CD14-positive monocyte (primary cell): ENCODE data around the gene EPO. TPM values are rescaled to one million over a fixed set of nuclear protein-coding genes. Genes with fewer than 3 reads are reported as not detected.

Source experiments
- DNase-seq, 3 donors: peaks; one replicate each; pipeline ENCODE4 v3.0.0-alpha.2; 2011 to 2022
- H2AFZ ChIP-seq: 2 replicates; pipeline ENCODE4 v1.6.0; 2012; ENCODE audit warnings: mild to moderate bottlenecking, low read depth, low read length, inconsistent platforms; ENCODE audit not compliant: insufficient read depth, poor library complexity, severe bottlenecking
- H3K27ac ChIP-seq, 2 donors: 1 replicate in 1 of 2; 2 replicates in 1 of 2; pipeline ENCODE4 v1.5.1; 2012 to 2013; ENCODE audit warnings: low read length in 2 of 2, control low read depth in 1 of 2, inconsistent platforms in 1 of 2, low read depth in 1 of 2, mild to moderate bottlenecking in 1 of 2
- H3K27me3 ChIP-seq, 2 donors: one replicate each; pipeline versions ENCODE4 v1.6.0 to v1.6.1; 2011 to 2013; ENCODE audit warnings: low read length in 2 of 2; ENCODE audit not compliant: control insufficient read depth in 2 of 2, insufficient read depth in 2 of 2
- H3K36me3 ChIP-seq, 2 donors: replicated peaks in 1 of 2; 1 replicate in 1 of 2; 2 replicates in 1 of 2; pipeline versions ENCODE4 v1.5.1 to v1.6.1; 2012 to 2013; ENCODE audit warnings: low read length in 2 of 2, control low read depth in 1 of 2, inconsistent platforms in 1 of 2, mild to moderate bottlenecking in 1 of 2; ENCODE audit not compliant: insufficient read depth in 2 of 2, control insufficient read depth in 1 of 2
- H3K4me1 ChIP-seq, 2 donors: 1 replicate in 1 of 2; 2 replicates in 1 of 2; pipeline versions ENCODE4 v1.5.1 to v1.6.1; 2012 to 2013; ENCODE audit warnings: low read length in 2 of 2, control low read depth in 1 of 2, inconsistent platforms in 1 of 2, mild to moderate bottlenecking in 1 of 2, moderate library complexity in 1 of 2; ENCODE audit not compliant: insufficient read depth in 2 of 2, control insufficient read depth in 1 of 2
- H3K4me2 ChIP-seq: replicated peaks from 2 replicates; pipeline ENCODE3; 2012; ENCODE audit warnings: low read length, moderate library complexity, mild to moderate bottlenecking; ENCODE audit not compliant: poor library complexity, severe bottlenecking; ENCODE audit errors: extremely low read depth
- H3K4me3 ChIP-seq, 3 experiments: fragments of 200-600 bp in 1 of 3; sonication (generic) in 1 of 3; replicated peaks in 1 of 3; 1 replicate in 2 of 3; 2 replicates in 1 of 3; pipeline ENCODE4 v1.5.1; 2011 to 2013; ENCODE audit warnings: low read length in 3 of 3, mild to moderate bottlenecking in 3 of 3, control low read depth in 2 of 3, low read depth in 2 of 3, inconsistent platforms in 1 of 3, moderate library complexity in 1 of 3
- H3K79me2 ChIP-seq: 2 replicates; pipeline ENCODE4 v1.6.0; 2012; ENCODE audit warnings: mild to moderate bottlenecking, control low read depth, inconsistent platforms, low read length, moderate library complexity; ENCODE audit not compliant: insufficient read depth
- H3K9ac ChIP-seq: 2 replicates; pipeline ENCODE4 v1.6.0; 2017; ENCODE audit warnings: low read length, mild to moderate bottlenecking; ENCODE audit not compliant: insufficient read depth, poor library complexity, severe bottlenecking
- H3K9me3 ChIP-seq, 2 donors: replicated peaks in 1 of 2; 1 replicate in 1 of 2; 2 replicates in 1 of 2; pipeline versions ENCODE4 v1.5.1 to v1.6.1; 2012 to 2013; ENCODE audit warnings: low read length in 2 of 2, control low read depth in 1 of 2; ENCODE audit not compliant: control insufficient read depth in 1 of 2, insufficient read depth in 1 of 2
- H4K20me1 ChIP-seq: 2 replicates; pipeline ENCODE4 v1.6.0; 2012; ENCODE audit warnings: mild to moderate bottlenecking, low read length, control low read depth, moderate library complexity; ENCODE audit not compliant: insufficient read depth
- H3K27ac Mint-ChIP-seq, 7 donors: one replicate each; pipeline ENCODE4 v1.8.0; 2020; ENCODE audit warnings: mild to moderate bottlenecking in 7 of 7, mixed read lengths in 7 of 7, moderate library complexity in 6 of 7, inconsistent platforms in 2 of 7
- H3K27me3 Mint-ChIP-seq, 3 donors: one replicate each; pipeline ENCODE4 v1.8.0; 2021 to 2022; ENCODE audit warnings: low read depth in 3 of 3, mild to moderate bottlenecking in 3 of 3, mixed read lengths in 3 of 3, moderate library complexity in 3 of 3, inconsistent platforms in 1 of 3
- H3K36me3 Mint-ChIP-seq, 2 donors: one replicate each; pipeline ENCODE4 v1.8.0; 2020; ENCODE audit warnings: mixed read lengths in 2 of 2, inconsistent platforms in 1 of 2, mild to moderate bottlenecking in 1 of 2
- H3K4me1 Mint-ChIP-seq: one replicate; pipeline ENCODE4 v1.8.0; 2020; ENCODE audit warnings: mild to moderate bottlenecking, mixed read lengths
- H3K4me3 Mint-ChIP-seq, 2 donors: one replicate each; pipeline ENCODE4 v1.8.0; 2020; ENCODE audit warnings: mild to moderate bottlenecking in 2 of 2, mixed read lengths in 2 of 2, moderate library complexity in 1 of 2
- H3K9me3 Mint-ChIP-seq, 7 donors: one replicate each; pipeline ENCODE4 v1.8.0; 2020 to 2022; ENCODE audit warnings: mixed read lengths in 7 of 7, mild to moderate bottlenecking in 6 of 7, moderate library complexity in 6 of 7, inconsistent platforms in 2 of 7
- WGBS: methylation state at CpG from one replicate; pipeline ENCODE4 v1.1.5; 2013; ENCODE audit warnings: missing lambda C conversion rate; ENCODE audit not compliant: insufficient coverage; 5-methylcytosine and 5-hydroxymethylcytosine counted together
- intact Hi-C, 2 donors: fragments of 100-400 bp; cut with micrococcal nuclease; formaldehyde crosslinking; loops; one replicate each; pipeline versions ENCODE4 v1.15.0 to v1.15.1; 2023
- polyA plus RNA-seq, 3 donors: library from polyadenylated mRNA; depleted of rRNA in 1 of 3; unstranded in 2 of 3; stranded (reverse) in 1 of 3; fragments of 300-500 nt in 2 of 3; fragments of >200 nt in 1 of 3; fragmentation: Illumina TruSeq in 2 of 3; gene quantifications; 1 replicate in 2 of 3; 2 replicates in 1 of 3; pipeline ENCODE4 v1.2.3, GENCODE V29; 2012 to 2021
- TF ChIP-seq, protein P1 (sequence below): fragments of 200-600 bp; IDR thresholded peaks from one replicate; pipeline ENCODE4 v1.8.0; 2022; ENCODE audit warnings: antibody characterized with exemption, mild to moderate bottlenecking

The EPO gene
- polyA plus RNA-seq, 3 donors = not detected

DNA sequence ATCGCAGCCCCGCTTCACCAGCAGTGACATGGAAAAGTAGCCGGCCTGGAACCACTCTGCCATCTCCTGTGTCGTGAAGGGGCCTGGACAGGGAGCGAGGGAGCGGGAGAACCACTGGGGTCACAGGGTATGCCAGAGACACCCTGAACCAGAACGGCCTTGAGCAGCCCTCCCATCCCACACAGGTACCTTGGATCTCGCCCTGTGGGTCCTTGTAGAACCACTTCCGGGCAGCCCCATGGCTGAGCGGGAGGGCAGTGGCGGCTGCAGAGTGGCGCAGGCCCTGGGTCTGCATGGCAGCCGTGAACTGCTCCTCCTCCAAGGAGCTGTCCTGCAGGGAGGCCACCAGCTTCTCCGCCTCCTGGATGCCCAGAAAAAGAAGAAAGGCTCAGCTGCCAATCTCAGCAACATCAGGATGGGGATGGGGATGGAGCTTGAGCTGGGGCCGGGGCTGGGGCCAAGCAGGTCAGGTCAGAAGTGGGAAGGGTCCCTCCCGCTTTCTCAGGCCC is 35.7 kb upstream of the EPO start:
- Histone ChIP-seq H3K36me3 (peaks cover 85 to 88% of the 10 kb centered on the region in 2 donors), H3K9ac (no peak overlapping the region), H3K4me1 (peaks cover 13 to 15% of the 10 kb centered on the region in 2 donors), H2AFZ (no peak overlapping the region), H3K27ac (no peak overlapping the region), H4K20me1 (peaks cover 99% of the 10 kb centered on the region), H3K79me2 (peaks cover 19% of the 10 kb centered on the region), H3K4me3 (no peak overlapping the region), H3K4me2 (no peak overlapping the region), H3K9me3 (no peaks in the 10 kb centered on the region), H3K27me3 (no peaks in the 10 kb centered on the region)
- Mint-ChIP-seq H3K4me1 (peaks cover 13% of the 10 kb centered on the region), H3K4me3 (no peak overlapping the region), H3K36me3 (peaks cover 48 to 88% of the 10 kb centered on the region in 2 donors), H3K9me3 (peaks cover 0 to 1% (median 0%) of the 10 kb centered on the region in 7 donors), H3K27ac (no peak overlapping the region), H3K27me3 (no peaks in the 10 kb centered on the region)
- DNase-seq = no peak
- WGBS = 96% methylated on average over 13 of the region's 16 CpGs
- intact Hi-C loops = no loop called here
- TF ChIP-seq, protein P1, sequence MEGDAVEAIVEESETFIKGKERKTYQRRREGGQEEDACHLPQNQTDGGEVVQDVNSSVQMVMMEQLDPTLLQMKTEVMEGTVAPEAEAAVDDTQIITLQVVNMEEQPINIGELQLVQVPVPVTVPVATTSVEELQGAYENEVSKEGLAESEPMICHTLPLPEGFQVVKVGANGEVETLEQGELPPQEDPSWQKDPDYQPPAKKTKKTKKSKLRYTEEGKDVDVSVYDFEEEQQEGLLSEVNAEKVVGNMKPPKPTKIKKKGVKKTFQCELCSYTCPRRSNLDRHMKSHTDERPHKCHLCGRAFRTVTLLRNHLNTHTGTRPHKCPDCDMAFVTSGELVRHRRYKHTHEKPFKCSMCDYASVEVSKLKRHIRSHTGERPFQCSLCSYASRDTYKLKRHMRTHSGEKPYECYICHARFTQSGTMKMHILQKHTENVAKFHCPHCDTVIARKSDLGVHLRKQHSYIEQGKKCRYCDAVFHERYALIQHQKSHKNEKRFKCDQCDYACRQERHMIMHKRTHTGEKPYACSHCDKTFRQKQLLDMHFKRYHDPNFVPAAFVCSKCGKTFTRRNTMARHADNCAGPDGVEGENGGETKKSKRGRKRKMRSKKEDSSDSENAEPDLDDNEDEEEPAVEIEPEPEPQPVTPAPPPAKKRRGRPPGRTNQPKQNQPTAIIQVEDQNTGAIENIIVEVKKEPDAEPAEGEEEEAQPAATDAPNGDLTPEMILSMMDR = no peak

DNA sequence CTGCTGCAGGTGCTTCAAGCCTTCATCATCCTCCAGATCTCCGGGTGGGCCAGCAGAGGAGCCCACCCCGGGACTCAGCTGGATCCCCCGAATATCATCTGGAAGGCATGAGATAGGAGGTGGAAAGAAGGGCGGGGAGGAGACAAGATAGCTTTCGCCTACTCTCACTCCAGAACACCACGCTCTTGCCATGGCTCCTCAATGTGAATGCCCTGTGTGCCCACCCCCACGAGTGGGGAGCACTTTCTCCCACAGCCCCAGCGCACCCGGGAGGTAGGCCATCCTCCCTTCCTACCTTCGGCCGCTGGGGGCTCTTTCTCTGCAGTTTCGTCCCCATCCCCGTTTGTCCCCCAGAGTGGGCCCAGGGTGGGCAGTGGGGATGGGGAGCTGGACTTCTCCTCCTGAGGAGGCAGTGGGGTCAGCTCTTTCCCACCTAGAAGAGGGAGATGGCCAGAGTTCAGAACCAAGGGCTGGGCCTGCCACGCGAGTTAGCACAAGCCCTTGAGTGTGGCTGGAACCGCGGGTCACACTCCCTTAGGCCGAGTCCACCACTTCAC is 35.1 kb upstream of the EPO start:
- Histone ChIP-seq H3K4me3 (no peak overlapping the region), H3K27ac (no peak overlapping the region), H3K9me3 (no peaks in the 10 kb centered on the region), H3K9ac (no peak overlapping the region), H3K27me3 (no peaks in the 10 kb centered on the region), H3K4me2 (no peak overlapping the region), H2AFZ (no peak overlapping the region), H3K79me2 (peaks cover 25% of the 10 kb centered on the region), H4K20me1 (peaks cover 99% of the 10 kb centered on the region), H3K4me1 (peaks cover 8 to 10% of the 10 kb centered on the region in 2 donors), H3K36me3 (peaks cover 81 to 93% of the 10 kb centered on the region in 2 donors)
- TF ChIP-seq, protein P1 = no peak
- Mint-ChIP-seq H3K36me3 (peaks cover 45 to 82% of the 10 kb centered on the region in 2 donors), H3K9me3 (peaks cover 0 to 1% (median 0%) of the 10 kb centered on the region in 7 donors), H3K4me1 (peaks cover 8% of the 10 kb centered on the region), H3K27ac (peak overlapping the region in 1 of 7 donors; percentile 41), H3K27me3 (no peaks in the 10 kb centered on the region), H3K4me3 (no peak overlapping the region)
- DNase-seq = no peak
- intact Hi-C loops = no loop called here
- 100% methylated on average over 7 of the region's 18 CpGs for WGBS
